ENCODE measurements around the gene MAPK1. TPM values are rescaled to one million over a fixed set of nuclear protein-coding genes. Genes with fewer than 3 reads are reported as not detected.
"Not testable (repeated sequence)": the region's sequence is repeated elsewhere in the genome, so short reads cannot be mapped to it uniquely, and the experiment has no call there.

Gene MAPK1
- total RNA-seq, 2 experiments from 2014 or later: 74.0 to 82.6 TPM

DNA sequence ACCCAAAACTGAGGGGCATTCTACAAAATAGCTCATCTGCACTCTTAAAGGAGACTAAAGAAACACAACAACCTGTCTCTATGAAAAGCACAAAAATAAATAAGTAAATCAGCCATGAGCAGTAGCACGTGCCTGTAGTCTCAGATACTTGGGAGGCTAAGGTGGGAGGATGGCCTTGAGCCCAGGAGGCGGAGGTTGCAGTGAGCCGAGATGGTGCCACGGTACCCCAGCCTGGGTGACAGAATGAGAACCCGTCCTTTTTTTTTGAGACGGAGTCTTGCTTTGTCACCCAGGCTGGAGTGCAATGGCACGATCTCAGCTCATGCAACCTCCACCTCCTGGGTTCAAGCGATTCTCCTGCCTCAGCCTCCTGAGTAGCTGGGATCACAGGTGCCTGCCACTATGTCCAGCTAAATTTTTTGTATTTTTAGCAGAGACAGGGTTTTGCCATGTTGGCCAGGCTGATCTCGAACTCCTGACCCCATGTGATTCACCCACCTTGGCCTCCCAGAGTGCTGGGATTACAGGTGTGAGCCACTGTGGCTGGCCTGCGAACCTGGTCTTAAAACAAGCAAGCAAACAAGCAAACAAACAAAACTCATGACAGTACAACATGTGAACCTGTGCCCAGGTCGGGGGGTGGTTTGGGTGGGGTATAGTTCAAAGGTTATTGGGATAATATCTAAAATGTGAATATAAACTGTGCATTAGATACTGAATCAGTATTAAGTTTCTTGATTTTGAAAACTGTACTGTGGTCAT lies 76.4 kb downstream of the MAPK1 start:
- intact Hi-C loops (cut with micrococcal nuclease): loop anchor here (1.0 to 2.0 kb wide), 3 partner anchors 24 to 78 kb away; partner anchors contain the start of gene YPEL1
- not testable (repeated sequence) for H3K27ac Mint-ChIP-seq; H3K9me3 Mint-ChIP-seq; DNase-seq; H3K27me3 Mint-ChIP-seq (ENCODE audit: low read depth); H3K4me3 Mint-ChIP-seq
- H3K4me1 Mint-ChIP-seq (ENCODE audit: low read depth): peaks cover 16% of the 10 kb centered on the region
- CTCF ChIA-PET: interaction anchor here (1.0 kb wide), 1 partner anchor 19 kb away, joined by 4 read pairs; no protein-coding TSS in a partner anchor
- peaks cover 12% of the 10 kb centered on the region for H3K36me3 Mint-ChIP-seq (ENCODE audit: low read depth)

DNA sequence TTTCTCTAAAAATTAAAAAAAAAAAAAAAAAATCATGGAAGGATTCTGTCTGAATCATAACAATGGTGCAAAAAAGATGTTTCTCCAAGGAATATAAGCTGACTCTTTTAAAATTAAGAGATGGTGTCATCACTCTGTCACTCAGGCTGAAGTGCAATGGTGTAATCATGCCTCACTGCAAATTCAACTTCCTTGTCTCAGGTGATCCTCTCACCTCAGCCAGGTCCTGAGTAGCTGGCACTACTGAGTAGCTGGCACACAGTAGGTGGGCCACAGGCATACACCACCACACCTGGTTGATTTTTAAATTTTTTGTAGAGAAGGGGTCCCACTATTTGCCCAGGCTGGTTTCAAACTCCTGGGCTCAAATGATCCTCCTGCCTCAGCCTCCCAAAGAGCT lies 77.1 kb downstream of the MAPK1 start:
- Mint-ChIP-seq H3K9me3 (no peaks in the 10 kb centered on the region), H3K4me3 (no peak overlapping the region), H3K4me1 (ENCODE audit: low read depth) (peaks cover 16% of the 10 kb centered on the region), H3K36me3 (ENCODE audit: low read depth) (peaks cover 12% of the 10 kb centered on the region), H3K27ac (no peak overlapping the region), H3K27me3 (ENCODE audit: low read depth) (no peaks in the 10 kb centered on the region)
- CTCF ChIA-PET: interaction anchor here (1.0 kb wide), 1 partner anchor 18 kb away, joined by 4 read pairs; no protein-coding TSS in a partner anchor
- no peak for DNase-seq
- intact Hi-C loops (cut with micrococcal nuclease): loop anchor here (2.0 kb wide), 2 partner anchors 56 to 78 kb away; partner anchors contain the start of gene YPEL1

DNA sequence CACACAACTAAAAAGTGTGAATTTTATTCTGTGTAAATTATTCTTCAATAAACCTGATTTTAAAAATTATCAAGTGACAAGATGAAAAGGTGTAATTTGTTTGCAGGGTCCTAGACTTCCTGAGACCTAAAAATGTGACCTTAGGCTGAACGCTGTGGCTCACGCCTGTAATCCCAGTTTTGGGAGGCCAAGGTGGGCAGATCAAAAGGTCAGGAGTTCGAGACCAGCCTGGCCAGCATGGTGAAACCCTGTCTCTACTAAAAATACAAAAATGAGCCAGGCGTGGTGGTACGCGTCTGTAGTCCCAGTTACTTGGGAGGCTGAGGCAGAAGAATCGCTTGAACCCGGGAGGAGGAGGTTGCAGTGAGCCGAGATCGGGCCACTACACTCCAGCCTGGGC lies 79.9 kb downstream of the MAPK1 start:
- peaks cover 16% of the 10 kb centered on the region for H3K4me1 Mint-ChIP-seq (ENCODE audit: low read depth)
- DNase-seq; H3K9me3 Mint-ChIP-seq; H3K4me3 Mint-ChIP-seq; intact Hi-C loops (cut with micrococcal nuclease); CTCF ChIA-PET; H3K27ac Mint-ChIP-seq; H3K27me3 Mint-ChIP-seq (ENCODE audit: low read depth): not testable (repeated sequence)
- H3K36me3 Mint-ChIP-seq (ENCODE audit: low read depth): peaks cover 20% of the 10 kb centered on the region

DNA sequence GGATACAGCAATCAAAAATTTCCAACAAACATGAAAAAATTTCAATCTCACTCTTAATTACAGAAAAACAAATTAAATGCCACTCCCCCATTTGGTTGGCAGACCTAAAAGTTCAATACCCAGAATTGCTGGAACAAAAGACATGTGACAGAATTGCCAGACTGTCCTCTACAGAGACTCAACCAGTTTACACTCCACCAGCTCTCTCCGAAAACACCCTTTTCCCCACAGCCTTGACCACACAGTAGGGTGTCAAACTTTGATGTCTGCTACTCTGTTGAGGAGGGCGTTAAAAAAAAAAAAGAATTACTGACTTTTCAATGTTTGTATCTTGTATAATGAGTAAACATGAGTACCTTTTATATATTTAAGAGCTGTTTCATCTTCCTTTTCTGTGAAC lies 87.2 kb downstream of the MAPK1 start:
- CTCF ChIA-PET: interaction anchor here (0.6 to 1.1 kb wide), 5 partner anchors 17 to 135 kb away, joined by 3 to 4 read pairs (median 3); no protein-coding TSS in a partner anchor
- intact Hi-C loops (cut with micrococcal nuclease): no loop called here
- no peak overlapping the region for H3K27ac Mint-ChIP-seq
- H3K4me3 Mint-ChIP-seq: no peak overlapping the region
- no peaks in the 10 kb centered on the region for H3K4me1 Mint-ChIP-seq (ENCODE audit: low read depth)
- H3K27me3 Mint-ChIP-seq (ENCODE audit: low read depth): no peaks in the 10 kb centered on the region
- H3K36me3 Mint-ChIP-seq (ENCODE audit: low read depth): peaks cover 15% of the 10 kb centered on the region
- H3K9me3 Mint-ChIP-seq: no peaks in the 10 kb centered on the region
- no peak for DNase-seq

DNA sequence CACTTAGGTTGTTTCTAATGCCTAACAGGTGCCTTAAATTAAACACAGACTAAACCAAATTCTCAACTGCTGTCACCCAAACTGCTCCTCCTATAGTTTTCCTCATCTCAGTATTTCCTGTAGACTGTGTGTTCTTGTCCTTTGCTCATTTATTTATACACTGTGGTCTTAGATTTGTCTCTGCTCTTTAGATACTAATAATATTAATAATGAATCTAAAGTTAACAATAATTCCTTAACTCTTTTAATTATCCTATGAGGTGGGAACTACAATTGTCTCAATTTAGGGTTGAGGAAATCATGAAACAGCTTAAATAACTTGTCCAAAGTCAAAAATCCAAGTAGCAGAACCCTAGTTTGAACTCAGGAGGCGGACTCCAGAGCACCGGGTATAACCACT lies 88.0 kb downstream of the MAPK1 start:
- CTCF ChIA-PET: interaction anchor here (1.1 kb wide), 1 partner anchor 128 kb away, joined by 4 read pairs; no protein-coding TSS in a partner anchor
- Mint-ChIP-seq H3K4me1 (ENCODE audit: low read depth) (no peaks in the 10 kb centered on the region), H3K4me3 (no peak overlapping the region), H3K27me3 (ENCODE audit: low read depth) (no peaks in the 10 kb centered on the region), H3K36me3 (ENCODE audit: low read depth) (peaks cover 12% of the 10 kb centered on the region), H3K9me3 (no peaks in the 10 kb centered on the region), H3K27ac (no peak overlapping the region)
- no peak for DNase-seq
- intact Hi-C loops (cut with micrococcal nuclease): no loop called here

DNA sequence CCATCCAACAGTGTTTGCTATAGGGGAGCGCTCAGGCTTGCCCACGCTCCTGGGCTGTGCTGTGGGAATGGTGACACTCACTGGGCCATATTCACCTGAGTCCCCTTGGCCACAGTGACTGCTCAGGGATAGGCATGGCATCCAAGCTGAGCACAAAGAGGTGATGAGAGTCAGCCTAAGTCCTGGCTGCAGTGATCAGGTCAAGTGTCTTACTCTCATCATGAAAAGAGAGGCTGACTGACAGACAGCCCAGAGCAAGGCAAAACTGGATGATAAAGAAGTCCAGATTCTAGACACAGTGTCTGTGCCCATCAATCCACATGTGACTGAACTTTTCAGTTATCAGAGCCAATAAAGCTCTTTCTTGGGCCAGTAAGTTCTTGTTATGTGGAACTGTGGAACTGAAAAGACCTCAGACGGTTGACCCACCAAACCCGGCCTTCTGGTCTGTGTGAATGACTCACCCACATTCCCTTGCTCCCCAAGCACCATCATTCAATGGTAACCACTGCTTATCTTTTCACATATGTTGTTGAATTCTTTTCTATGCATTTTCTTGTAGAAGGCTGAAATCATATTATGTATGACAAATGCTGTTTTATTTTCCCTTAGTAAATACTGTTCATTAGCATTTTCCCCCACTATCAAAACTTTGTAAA lies 88.6 kb downstream of the MAPK1 start:
- H3K9me3 Mint-ChIP-seq: no peaks in the 10 kb centered on the region
- intact Hi-C loops (cut with micrococcal nuclease): no loop called here
- H3K27me3 Mint-ChIP-seq (ENCODE audit: low read depth): no peaks in the 10 kb centered on the region
- H3K4me3 Mint-ChIP-seq: no peak overlapping the region
- CTCF ChIA-PET: no interaction called here
- H3K4me1 Mint-ChIP-seq (ENCODE audit: low read depth): no peaks in the 10 kb centered on the region
- no peak overlapping the region for H3K27ac Mint-ChIP-seq
- DNase-seq: no peak
- H3K36me3 Mint-ChIP-seq (ENCODE audit: low read depth): peaks cover 9% of the 10 kb centered on the region

DNA sequence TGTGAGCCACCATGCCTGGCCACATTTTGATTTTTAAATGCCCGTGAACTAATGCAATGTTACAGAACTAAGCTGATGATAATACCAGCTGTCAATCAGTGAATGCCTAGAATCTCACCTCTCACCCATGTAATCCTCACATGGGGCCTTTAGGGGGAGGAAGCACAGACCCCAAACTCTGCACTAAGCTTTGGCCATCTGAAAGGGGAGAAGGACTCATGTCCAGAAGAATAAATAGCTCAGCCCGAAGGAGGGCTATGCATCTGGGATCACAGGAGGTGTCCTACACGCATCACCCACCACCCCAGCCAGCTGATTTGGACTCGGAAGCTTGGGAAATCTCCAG lies 95.8 kb downstream of the MAPK1 start:
- no peak overlapping the region for H3K27ac Mint-ChIP-seq
- CTCF ChIA-PET: interaction anchor here (1.1 to 1.7 kb wide), 3 partner anchors 19 to 142 kb away, joined by 3 to 4 read pairs (median 3); no protein-coding TSS in a partner anchor
- intact Hi-C loops (cut with micrococcal nuclease): no loop called here
- H3K4me3 Mint-ChIP-seq: no peak overlapping the region
- peaks cover 17% of the 10 kb centered on the region for H3K4me1 Mint-ChIP-seq (ENCODE audit: low read depth)
- H3K9me3 Mint-ChIP-seq: no peaks in the 10 kb centered on the region
- H3K27me3 Mint-ChIP-seq (ENCODE audit: low read depth): no peaks in the 10 kb centered on the region
- no peak for DNase-seq
- peaks cover 39% of the 10 kb centered on the region for H3K36me3 Mint-ChIP-seq (ENCODE audit: low read depth)

DNA sequence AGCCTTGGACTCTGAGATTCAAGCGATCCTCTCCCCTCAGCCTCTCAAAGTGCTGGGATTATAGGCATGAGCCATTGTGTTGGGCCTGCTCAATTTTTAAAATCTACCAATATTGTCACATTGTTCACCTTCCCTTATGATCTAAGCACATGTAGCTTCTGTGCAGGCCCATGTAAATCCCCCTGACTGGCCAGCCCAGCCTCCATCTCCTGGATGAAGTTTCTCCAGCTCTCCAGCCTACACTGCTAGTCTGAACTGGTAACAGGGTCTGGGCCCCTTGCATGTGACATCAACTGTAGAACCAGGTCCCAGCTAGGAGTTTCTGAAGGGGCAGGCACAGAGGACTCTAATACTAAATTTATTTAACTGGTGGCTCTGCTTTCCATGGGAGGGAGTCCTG lies 99.0 kb downstream of the MAPK1 start:
- intact Hi-C loops (cut with micrococcal nuclease): no loop called here
- Mint-ChIP-seq H3K4me3 (no peak overlapping the region), H3K4me1 (ENCODE audit: low read depth) (peaks cover 40% of the 10 kb centered on the region), H3K9me3 (no peaks in the 10 kb centered on the region), H3K27ac (no peak overlapping the region), H3K27me3 (ENCODE audit: low read depth) (no peaks in the 10 kb centered on the region), H3K36me3 (ENCODE audit: low read depth) (peaks cover 49% of the 10 kb centered on the region)
- CTCF ChIA-PET: interaction anchor here (0.5 kb wide), 1 partner anchor 107 kb away, joined by 3 read pairs; no protein-coding TSS in a partner anchor
- no peak for DNase-seq

DNA sequence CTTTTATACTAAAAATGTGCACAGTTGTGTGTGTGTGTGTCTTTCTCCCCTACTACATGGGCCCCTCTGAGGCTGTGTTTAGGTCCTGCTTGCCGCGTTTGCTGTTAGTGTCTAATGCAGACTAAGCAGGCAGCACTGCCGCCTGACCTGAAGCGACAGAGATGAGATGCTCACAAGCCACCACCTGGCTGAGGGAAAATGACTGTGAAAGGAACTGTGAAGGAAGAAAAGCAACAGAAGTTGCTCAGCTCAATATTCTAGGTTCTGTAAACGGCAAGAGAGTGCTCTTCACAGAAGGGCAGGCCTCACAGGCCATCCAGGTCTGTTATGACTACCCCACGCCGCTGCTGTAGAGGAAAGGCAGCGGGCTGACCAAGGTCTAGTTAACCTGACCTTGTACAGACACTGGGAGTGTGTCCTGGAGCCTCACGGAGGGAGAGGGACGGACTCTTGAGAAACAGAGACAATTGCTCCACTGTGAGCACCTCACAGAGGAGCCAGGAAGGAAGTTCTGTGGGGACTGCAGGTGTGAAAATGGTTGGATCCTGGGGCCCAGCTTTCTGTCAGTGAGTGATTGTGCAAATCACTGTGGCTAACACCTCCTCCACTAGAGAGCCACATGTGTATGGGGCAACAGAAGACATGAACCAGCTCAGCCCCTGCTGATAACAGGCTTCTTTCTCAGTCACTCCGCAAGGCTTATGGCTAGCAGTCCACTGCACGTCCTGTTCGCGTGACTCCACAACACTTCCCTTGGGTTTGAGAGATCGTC lies 100.6 kb downstream of the MAPK1 start:
- CTCF ChIA-PET: interaction anchor here (1.7 kb wide), 1 partner anchor 23 kb away, joined by 4 read pairs; no protein-coding TSS in a partner anchor
- Mint-ChIP-seq H3K27ac (peak overlapping the region; percentile 8), H3K9me3 (no peaks in the 10 kb centered on the region), H3K27me3 (ENCODE audit: low read depth) (no peaks in the 10 kb centered on the region), H3K4me1 (ENCODE audit: low read depth) (peaks cover 55% of the 10 kb centered on the region), H3K36me3 (ENCODE audit: low read depth) (peaks cover 49% of the 10 kb centered on the region), H3K4me3 (no peak overlapping the region)
- DNase-seq: peak; percentile 79
- intact Hi-C loops (cut with micrococcal nuclease): loop anchor here (1.0 kb wide), 1 partner anchor 24 kb away; no protein-coding TSS in a partner anchor

DNA sequence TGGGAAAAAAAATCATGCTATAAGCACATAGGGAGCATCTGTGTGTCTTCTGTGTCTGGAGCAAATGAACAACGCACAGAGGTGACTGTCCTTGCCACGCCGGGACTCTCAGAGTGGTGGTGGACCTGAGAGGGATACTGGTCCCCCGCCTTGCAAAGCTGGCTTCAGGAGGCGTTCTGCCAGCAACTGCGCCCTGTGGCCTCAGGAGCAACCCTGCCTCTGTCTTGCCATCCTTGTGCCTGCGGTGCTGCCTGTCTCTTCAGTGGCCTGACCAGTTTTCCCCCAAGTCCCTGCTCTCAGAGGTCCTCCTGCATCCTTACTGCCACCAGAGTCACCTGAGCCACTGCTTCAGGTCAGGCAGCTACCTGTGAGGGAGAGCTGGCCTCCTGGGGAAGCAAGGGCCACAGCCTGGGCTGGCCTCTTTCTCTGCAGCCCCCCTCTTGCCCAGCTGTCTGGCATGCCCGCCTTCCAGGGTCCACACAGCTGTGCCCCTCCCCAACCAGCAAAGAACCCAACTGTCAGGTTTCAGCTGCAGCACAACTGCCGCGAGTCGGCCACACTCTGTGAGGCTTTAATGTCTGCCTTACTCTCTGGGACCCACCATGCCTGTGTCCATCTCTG lies 101.4 kb downstream of the MAPK1 start:
- Mint-ChIP-seq H3K9me3 (no peaks in the 10 kb centered on the region), H3K36me3 (ENCODE audit: low read depth) (peaks cover 44% of the 10 kb centered on the region), H3K27ac (no peak overlapping the region), H3K4me1 (ENCODE audit: low read depth) (peaks cover 56% of the 10 kb centered on the region), H3K27me3 (ENCODE audit: low read depth) (no peaks in the 10 kb centered on the region), H3K4me3 (no peak overlapping the region)
- no peak for DNase-seq
- CTCF ChIA-PET: interaction anchor here (1.7 kb wide), 1 partner anchor 22 kb away, joined by 4 read pairs; no protein-coding TSS in a partner anchor
- intact Hi-C loops (cut with micrococcal nuclease): no loop called here

DNA sequence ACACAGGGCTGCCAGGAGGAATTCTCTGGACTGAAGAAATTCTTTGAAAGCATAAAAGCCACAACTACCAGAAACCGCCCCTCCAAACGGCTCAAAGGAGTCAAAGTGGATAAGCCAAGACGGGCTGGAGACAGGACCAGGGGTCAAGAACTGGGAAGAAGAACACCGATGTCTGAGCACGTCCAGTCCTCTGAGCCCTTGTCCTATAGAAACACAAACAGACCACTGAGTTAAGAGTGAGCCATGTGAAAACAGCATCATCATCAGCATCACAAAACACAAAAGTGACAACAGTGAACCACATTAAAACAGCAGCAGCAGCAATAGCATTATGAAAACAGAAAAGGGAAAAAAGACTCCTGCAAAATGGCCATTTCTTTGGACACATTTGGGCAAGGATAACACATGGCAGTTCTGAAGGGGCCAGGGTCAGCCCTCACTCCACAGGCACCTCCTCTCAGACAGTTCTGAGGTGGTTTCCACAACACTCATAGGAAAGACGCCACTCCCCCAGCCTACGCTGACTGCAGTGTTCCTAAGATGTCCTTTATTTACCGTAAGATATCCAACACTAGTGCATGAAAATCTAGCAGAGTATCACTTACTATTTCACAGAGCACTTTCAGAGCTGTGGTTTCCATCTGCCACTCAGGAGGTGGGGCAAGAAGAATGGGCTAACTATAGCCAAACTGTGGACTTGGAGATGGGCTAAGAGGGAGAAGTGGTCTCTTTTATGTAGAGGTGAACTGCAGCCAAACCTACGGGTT lies 103.2 kb downstream of the MAPK1 start:
- Mint-ChIP-seq H3K9me3 (no peaks in the 10 kb centered on the region), H3K36me3 (ENCODE audit: low read depth) (peaks cover 37% of the 10 kb centered on the region), H3K27ac (no peak overlapping the region), H3K4me1 (ENCODE audit: low read depth) (peaks cover 56% of the 10 kb centered on the region), H3K27me3 (ENCODE audit: low read depth) (no peaks in the 10 kb centered on the region), H3K4me3 (no peak overlapping the region)
- intact Hi-C loops (cut with micrococcal nuclease): no loop called here
- no peak for DNase-seq
- CTCF ChIA-PET: no interaction called here
